PFSK-1 (cell line): Measurements from ENCODE around the gene TADA2B.

Source experiments
- POLR2AphosphoS5 ChIP-seq: IDR thresholded peaks from 2 replicates; pipeline ENCODE4 v1.6.1; 2012; ENCODE audit warnings: low read depth, mild to moderate bottlenecking, control low read depth, low read length, moderate library complexity
- TF ChIP-seq, protein P1 (sequence below), 2 experiments: IDR thresholded peaks; 2 replicates each; pipeline versions ENCODE4 v1.6.1 to v1.8.0; 2011 to 2012; ENCODE audit warnings: low read depth in 2 of 2, low read length in 2 of 2, control low read depth in 1 of 2, inconsistent platforms in 1 of 2, mild to moderate bottlenecking in 1 of 2, moderate library complexity in 1 of 2; ENCODE audit not compliant: insufficient read depth in 1 of 2

DNA sequence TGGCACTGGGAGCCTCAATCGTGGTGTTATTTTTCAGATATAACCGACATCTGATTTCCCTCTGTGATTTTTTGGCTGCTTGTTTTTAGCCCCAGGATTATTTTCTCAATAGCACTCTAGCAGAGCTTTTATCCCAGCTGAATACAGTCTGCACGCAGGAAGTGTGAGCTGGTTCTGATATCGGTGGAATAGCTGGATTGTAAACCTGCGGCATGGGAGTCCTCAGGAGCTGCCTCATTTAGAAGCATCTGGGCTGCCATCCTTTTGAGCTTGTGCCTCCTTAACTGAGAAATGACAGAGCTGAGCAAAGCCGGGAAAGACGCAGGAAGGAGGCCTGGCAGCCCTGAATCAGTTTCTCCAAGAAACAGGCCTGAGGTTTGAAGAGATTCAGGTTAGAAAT is 53.1 kb downstream of the TADA2B start:
- no peak for TF ChIP-seq POLR2AphosphoS5
- TF ChIP-seq, protein P1, sequence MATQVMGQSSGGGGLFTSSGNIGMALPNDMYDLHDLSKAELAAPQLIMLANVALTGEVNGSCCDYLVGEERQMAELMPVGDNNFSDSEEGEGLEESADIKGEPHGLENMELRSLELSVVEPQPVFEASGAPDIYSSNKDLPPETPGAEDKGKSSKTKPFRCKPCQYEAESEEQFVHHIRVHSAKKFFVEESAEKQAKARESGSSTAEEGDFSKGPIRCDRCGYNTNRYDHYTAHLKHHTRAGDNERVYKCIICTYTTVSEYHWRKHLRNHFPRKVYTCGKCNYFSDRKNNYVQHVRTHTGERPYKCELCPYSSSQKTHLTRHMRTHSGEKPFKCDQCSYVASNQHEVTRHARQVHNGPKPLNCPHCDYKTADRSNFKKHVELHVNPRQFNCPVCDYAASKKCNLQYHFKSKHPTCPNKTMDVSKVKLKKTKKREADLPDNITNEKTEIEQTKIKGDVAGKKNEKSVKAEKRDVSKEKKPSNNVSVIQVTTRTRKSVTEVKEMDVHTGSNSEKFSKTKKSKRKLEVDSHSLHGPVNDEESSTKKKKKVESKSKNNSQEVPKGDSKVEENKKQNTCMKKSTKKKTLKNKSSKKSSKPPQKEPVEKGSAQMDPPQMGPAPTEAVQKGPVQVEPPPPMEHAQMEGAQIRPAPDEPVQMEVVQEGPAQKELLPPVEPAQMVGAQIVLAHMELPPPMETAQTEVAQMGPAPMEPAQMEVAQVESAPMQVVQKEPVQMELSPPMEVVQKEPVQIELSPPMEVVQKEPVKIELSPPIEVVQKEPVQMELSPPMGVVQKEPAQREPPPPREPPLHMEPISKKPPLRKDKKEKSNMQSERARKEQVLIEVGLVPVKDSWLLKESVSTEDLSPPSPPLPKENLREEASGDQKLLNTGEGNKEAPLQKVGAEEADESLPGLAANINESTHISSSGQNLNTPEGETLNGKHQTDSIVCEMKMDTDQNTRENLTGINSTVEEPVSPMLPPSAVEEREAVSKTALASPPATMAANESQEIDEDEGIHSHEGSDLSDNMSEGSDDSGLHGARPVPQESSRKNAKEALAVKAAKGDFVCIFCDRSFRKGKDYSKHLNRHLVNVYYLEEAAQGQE (IDR thresholded peaks at IDR 0.05; ENCODE audit: insufficient read depth in 1 of 2, low read depth in 2 of 2, low read length in 2 of 2) = no peak
